ENCODE measurements around the gene LTB4R2.
"Not testable (repeated sequence)": the region's sequence is repeated elsewhere in the genome, so short reads cannot be mapped to it uniquely, and the experiment has no call there.

Gene LTB4R2

DNA sequence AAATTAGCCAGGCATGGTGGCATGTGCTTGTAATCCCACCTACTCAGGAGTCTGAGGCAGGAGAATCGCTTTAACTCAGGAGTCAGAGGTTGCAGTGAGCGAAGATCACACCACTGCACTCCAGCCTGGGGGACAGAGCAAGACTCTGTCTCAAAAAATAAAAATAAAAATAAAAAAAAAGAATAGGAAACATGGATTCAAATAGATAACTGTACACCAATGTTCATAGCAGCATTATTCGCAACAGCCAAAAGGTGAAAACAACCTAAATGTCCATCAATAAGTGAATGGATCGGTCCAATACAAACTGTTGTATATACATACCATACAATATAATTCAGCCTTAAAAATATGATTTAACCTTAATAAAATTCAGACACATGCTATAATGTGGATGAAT is 32.9 kb downstream of the LTB4R2 start:
- DNase-seq = no peak

DNA sequence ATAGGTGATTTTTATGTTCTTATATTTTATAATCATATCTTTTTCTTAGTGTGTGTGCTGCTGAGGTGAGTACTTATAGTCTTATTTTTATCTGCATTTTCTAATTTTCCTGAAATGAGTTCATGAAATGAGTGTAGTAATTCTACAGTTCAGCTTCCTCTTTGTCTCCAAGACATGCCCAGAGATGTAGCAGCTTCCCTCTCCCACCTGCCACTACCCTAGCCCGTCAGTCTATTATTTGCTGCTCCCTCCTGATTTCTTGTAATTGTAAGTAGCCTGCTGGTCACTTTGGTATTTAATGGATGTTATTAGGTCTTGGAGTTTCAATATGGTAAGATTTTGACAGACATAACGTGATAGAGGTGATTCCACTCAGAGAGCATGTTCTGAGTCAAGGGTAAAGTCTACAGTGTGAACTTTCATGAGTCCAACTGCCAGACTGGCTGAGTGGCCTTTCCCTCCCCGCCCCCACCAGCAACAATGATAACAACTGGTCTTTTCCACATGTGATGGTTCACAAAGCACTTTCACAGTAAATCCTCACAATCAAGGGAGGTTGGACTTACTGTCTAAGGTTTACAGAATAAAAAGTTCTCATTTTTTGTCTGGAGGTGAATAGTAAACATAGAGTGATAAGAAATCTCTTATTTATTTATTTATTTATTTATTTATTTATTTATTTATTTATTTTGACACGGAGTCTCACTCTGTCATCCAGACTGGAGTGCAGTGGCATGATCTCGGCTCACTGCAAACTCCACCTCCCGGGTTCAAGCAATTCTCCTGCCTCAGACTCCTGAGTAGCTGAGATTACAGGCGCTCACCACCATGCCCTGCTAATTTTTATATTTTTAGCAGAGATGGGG is 34.1 kb downstream of the LTB4R2 start:
- no peak for DNase-seq

DNA sequence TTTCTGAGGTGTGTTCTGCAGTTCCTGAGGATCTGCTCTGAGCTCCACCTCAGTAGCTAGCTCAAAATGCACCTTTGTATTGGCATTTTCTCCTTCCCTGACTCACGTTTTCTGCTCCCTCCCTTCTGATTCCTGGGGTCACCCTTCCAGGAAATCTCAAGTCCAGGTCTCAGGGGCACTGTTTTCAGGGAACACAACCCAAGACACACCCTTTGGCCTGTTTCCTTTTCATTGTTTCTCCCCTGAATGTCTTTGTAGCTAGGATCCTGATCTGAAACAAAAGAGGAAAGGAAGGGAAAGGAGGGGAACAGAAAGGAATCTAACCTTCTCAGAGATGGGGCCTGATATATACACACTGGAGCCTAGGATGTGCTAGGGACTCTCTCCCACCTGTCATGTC is 37.2 kb downstream of the LTB4R2 start:
- DNase-seq = no peak

DNA sequence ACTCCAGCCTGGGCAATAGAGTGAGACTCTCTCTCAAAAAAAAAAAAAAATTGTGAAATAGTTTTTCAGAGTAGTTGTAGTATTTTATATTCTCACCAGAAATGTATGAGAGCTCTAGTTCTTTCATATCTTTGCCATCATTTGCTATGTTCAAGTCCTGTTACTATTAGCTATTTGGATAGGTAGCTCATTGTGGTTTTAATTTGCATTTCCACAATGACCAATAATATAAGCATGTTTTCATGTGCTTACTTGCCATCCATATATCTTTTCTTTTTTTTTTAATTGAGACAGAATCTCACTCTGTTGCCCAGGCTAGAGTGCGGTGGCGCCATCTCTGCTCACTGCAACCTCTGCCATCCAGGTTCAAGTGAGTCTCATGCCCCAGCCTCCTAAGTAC is 38.2 kb downstream of the LTB4R2 start:
- DNase-seq = no peak

DNA sequence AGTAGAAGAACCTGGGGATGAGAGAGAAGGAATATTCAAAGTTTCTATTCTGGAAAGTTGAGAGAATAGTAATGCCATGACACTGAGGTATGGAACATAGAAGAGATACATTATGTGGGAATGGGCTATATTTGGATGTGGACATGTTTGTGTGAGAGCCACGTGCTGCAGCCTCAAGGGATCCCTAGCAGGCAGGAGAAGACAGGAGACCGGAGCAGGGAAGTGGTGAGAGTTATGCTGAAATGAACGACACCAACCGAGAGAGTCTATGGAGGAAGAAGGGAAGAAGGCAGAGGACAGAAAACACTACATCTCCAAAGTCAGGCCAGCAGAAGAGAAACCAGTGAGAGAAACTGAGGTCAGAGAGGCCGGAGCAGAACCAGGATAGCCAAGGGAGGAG is 39.8 kb downstream of the LTB4R2 start:
- no peak for DNase-seq

DNA sequence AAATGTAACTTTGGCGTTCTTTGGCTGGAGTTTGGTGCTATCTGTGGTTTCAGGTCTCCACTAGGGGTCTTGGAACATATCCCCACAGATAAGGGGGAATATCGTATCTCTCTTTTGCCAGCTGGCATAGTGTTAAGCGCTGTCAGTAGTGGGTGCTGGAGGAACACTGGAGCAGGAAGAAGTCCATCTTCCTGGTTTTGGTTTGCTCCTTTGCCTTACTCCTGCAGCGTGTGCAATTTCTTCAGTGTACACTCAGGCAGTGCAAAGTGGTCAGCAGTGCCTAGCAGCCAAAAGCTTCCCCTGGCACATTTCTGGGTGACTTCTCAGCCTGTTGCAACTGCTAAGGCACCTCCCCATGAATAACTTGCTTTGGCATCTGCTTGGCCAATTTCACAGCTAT is 41.6 kb downstream of the LTB4R2 start:
- no peak for DNase-seq

DNA sequence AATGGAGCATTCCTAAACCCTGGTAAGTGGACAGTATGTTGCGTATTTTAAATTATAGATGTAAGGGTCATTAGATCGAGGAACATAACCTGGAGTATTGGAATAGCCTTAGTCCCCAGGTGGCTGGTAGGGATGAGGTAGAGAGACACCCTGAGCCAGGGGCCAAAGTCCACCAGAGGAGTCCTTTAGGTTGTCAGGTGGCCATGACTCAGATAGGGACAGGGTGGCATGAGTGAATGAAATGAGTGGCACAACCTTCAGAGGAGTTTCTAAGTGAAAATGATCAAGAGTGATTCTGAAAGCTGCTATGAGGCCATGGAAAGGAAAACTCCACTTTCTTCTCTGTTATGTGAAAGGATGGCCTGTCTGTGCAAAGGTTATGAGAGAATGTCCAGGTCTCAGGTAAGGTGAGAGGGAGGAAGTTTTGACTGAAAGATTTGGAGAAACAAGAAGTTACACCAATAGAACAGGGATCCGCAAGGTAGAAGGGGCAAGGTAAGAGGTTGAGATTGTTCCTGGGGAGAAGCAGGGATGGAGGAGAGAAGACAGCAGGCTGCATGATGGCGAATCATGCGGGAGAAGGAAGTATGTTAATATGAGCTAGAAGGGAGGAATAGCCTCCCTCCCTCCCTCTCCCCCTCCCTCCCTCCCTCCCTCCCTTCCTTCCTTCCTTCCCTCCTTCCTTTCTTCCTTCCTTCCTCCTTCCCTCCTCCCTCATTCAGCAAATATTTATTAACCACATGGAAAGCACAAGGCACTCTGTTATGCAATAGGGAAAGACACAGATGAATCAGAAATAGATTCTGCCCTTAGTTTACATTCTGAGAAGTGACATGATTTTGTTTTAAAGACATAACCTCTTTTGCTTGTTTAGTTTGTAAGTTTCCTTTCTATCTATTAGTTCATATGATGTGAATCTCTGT is 43.9 kb downstream of the LTB4R2 start:
- DNase-seq = no peak

DNA sequence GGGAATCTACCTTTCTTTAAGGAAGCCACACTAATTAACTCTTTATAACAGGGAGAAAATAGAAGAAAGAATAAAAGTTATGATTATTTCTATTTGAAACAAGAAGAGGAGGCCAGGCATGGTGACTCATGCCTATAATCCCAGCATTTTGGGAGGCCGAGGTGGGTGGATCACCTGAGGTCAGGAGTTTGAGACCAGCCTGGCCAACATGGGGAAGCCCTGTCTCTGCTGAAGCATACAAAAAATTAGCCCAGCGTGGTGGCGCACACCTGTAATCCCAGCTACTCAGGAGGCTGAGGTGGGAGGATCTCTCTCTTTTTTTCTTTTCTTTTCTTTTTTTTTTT is 44.5 kb downstream of the LTB4R2 start:
- DNase-seq = not testable (repeated sequence)

DNA sequence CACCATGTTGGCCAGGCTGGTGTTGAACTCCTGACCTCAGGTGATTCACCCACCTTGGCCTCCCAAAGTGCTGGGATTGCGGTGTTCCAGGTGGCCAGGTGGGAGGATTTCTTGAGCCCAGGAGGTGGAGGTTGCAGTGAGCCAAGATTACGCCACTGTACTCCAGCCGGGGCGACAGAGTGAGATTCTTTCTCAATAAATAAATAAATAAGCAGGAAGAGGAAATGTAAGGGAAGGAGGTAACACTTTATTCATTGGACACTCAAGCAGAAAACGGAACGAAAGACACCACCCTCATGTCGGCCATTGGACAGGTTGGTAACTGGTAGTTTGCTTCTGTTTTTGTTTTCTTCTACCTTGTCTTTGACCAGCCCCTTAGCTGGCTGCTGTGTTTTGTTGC is 45.1 kb downstream of the LTB4R2 start:
- no peak for DNase-seq

DNA sequence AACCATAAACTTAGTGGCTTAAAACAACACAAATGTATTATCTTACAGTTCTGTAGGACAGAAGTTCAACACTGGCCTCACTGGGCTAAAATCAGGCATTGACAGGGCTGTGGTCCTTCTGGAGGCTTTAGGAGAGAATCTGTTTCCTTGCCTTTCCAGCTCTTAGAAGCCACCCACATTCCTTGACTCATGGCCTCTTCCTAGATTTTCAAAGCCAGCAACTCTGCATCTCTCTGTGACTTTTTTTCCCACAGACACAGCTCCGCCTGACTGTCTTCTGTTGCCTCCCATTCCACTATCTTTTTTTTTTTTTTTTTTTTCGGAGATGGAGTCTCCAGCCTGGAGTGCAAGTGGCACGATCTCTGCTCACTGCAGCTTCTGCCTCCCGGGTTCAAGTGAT is 46.3 kb downstream of the LTB4R2 start:
- no peak for DNase-seq

DNA sequence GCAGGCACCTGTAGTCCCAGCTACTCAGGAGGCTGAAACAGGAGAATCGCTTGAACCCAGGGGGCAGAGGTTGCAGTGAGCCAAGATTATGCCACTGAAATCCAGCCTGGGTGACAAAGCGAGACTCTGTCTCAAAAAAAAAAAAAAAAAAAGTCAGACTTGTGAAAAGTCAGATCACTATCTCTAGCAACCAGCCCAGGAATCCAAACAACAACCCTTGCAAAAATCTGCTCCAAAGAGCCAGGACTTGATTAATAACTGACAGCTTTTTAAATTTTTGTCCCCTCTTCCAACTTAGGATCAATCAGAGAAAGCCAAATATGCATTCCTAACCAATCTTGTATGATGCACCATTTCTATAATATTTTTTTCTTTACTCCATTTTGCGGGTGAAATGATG is 50.3 kb downstream of the LTB4R2 start:
- no peak for DNase-seq

DNA sequence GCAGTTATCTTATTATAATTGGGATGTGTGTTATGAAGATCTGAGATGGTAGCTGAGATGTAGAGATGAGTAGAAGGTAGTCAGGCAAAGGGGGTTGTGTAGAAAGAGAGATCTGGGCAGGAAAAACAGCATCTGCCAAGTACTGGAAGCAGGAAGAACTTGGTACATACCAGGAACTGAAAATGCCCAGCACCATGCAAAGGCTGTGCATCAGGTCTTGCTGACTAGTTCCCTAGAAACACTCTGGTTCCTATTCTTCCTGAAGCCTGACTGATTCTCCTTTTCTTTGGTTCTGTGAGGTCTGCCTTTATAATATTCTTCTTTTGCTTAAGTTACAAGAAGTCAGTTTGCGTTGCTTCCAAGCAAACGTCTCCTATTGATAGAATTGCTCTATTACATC is 51.4 kb downstream of the LTB4R2 start:
- DNase-seq = no peak

All from SHP77 treated with DMSO at 0.1 percent for 48 hours (cell line).